ENCODE measurements around the gene CHML. TPM values are rescaled to one million over a fixed set of nuclear protein-coding genes. Genes with fewer than 3 reads are reported as not detected.

The CHML gene
- total RNA-seq, 4 donors from 2014 or later, result 6.2 to 13.0 (median 9.4) TPM

DNA sequence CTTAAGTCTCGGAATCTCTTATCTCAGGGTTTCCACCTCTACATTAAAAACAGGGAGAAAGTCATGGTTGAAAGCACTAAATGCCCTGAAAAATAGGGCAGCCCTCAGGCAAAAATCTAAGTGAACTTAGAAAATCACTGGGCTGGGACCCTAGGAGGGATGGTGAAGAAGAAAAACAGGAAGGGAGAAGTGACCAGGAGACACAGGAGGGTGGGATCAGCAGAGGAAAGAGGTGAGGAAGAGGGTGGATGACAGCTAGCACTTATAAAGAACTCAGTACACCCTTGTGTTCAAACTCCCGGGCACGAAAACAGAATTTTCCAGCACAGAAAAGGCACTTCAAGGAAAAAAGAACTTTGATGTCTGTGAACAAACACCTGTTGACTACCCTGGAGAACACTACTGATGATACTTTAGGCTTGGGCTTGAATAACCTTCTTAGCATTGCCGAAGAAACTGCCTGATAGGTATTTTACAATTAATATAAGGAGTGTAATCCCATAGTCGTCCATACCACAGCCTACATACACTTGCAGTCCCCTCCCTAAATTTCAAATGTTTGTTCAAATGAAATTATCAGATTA is 2.0 kb downstream of the CHML start:
- TF ChIP-seq CTCF (IDR thresholded peaks at IDR 0.05; ENCODE audit: low read depth), result no peak

- no peak for TF ChIP-seq CTCF (IDR thresholded peaks at IDR 0.05; ENCODE audit: low read depth)
Observed at GRCh38 chr1:241637604-241638003, 2.6 kb downstream of the CHML start.

DNA sequence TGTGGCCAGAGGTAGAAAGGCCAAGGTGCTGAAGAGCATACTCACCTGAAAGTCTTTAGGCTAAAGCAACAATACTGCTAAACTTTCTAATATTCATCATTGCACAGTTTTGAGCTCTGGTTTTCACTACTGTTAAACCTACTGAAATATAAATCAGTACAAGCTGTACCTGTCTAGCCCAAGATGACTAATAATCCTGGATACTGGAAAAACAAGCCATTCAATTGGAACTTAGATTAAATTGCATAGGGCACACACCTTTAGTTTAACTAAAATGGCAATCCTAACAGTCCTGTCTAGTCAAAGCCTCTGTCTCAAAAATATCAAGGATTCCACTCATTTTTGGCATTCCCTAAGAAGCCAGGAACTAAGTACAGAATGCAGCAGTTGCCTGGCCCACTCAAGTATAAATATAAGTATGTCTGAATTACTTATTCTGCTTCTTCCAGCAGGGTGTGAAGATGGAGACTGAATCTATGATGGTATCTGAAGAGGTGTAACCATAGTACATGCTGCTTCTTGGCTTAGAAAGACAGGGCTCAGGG is 3.1 kb downstream of the CHML start:
- no peak for TF ChIP-seq CTCF (IDR thresholded peaks at IDR 0.05; ENCODE audit: low read depth)

- no peak for TF ChIP-seq CTCF (IDR thresholded peaks at IDR 0.05; ENCODE audit: low read depth)
Observed at GRCh38 chr1:241636291-241636690, 3.9 kb downstream of the CHML start.

GRCh38 chr1:241635556-241636152 is 4.5 kb downstream of the CHML start:
- TF ChIP-seq CTCF (IDR thresholded peaks at IDR 0.05; ENCODE audit: low read depth), result no peak

DNA sequence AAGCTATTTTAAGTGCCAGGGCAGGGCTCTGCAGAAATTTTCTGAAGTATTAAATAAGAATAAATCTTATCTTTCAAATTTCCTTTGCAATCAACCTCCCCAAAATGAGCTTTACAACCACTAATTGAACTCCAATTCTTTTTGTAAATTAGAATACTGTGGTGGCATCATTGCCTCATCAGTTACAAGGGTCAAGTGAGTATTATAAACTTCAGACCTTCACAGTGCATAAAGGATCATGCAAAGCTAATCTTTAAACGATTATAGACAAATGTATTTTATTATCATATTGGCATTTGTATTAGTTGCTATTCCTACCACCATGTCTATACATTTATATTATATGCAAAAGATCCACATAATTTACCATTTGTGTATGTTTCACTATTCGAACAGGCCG is 7.2 kb downstream of the CHML start:
- no peak for TF ChIP-seq CTCF (IDR thresholded peaks at IDR 0.05; ENCODE audit: low read depth)

DNA sequence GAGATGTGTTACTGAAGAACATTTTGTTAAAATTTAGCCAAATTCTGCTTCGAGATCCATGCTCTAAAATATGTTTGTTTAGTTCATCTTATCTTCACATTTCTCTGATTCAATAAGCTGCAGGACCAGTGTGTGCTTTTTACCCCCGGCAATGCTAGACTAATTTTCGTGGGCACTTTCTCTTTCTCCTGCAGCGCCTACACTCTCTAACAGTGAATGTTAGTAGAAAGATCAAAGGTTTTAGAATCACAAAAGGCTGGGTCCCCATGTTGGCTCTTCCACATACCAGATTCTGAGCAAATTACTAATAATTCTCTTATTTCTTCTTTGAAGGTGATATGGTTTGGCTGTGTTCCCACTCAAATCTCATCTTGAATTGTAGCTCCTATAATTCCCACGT is 8.5 kb downstream of the CHML start:
- TF ChIP-seq CTCF (IDR thresholded peaks at IDR 0.05; ENCODE audit: low read depth), result no peak
